Measurements from ENCODE around the gene CCNQ.

CCNQ gene

GRCh38 chrX:153639177-153640044, 40.5 kb upstream of the CCNQ start:
- DNase-seq (ENCODE audit: low spot score): no peak
- TF ChIP-seq, protein P1, sequence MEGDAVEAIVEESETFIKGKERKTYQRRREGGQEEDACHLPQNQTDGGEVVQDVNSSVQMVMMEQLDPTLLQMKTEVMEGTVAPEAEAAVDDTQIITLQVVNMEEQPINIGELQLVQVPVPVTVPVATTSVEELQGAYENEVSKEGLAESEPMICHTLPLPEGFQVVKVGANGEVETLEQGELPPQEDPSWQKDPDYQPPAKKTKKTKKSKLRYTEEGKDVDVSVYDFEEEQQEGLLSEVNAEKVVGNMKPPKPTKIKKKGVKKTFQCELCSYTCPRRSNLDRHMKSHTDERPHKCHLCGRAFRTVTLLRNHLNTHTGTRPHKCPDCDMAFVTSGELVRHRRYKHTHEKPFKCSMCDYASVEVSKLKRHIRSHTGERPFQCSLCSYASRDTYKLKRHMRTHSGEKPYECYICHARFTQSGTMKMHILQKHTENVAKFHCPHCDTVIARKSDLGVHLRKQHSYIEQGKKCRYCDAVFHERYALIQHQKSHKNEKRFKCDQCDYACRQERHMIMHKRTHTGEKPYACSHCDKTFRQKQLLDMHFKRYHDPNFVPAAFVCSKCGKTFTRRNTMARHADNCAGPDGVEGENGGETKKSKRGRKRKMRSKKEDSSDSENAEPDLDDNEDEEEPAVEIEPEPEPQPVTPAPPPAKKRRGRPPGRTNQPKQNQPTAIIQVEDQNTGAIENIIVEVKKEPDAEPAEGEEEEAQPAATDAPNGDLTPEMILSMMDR (IDR thresholded peaks at IDR 0.05; ENCODE audit: extremely low read depth, missing control alignments): no peak

DNA sequence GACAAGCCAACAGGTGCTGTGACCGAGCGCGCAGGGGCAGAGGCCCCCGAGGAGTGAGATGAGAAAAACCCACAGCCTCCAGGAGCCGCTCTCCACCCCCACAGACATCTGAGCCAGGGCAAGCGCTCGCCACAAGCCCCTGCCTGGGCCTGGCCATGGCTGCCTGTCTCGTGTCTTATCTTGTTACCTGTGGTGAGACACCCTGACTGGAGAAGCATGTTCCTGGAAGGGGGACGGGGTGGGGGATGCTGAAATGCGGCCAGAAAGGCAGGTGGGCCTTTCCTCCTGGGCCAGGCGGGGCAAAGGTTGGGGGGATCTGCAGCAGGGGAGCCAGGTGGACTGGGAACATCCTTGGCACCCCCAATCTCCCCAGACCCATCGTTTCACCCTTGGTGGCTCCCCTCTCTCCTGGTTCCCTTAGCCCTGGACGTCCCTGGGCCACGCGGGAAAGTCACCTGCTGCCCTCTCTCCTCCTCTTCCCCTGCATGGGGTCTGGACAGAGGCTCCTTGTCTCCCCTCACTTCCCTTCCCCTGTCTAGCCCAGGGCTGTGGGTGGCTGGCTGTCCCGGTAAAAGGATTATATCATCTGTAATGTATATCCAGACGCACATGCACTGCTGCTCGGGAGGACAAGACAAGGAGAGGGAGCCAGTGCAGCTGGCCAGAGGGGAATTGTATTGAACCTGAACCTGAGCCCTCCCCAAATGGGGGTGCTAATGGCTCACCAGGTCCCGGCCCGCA, 39.7 kb upstream of the CCNQ start:
- DNase-seq (ENCODE audit: low spot score): no peak
- TF ChIP-seq, protein P1 (IDR thresholded peaks at IDR 0.05; ENCODE audit: extremely low read depth, missing control alignments): no peak

DNA sequence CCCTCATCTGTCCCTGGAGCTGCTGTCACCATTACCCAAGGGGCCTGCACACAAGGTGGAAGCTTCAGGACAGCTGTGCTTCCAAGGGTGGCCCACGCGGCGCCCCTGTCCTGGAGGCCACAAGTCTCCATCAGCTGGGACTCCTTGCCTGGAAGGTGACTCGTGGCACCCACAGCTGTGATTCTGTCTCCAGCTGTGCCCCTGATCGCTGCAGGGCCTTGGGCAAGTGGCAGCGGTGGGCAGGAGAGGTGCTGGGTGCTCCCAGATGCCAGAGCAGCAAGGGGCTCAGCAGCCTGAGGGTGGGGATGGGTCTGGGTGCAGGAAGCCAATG, 39.1 kb upstream of the CCNQ start:
- TF ChIP-seq, protein P1 (IDR thresholded peaks at IDR 0.05; ENCODE audit: extremely low read depth, missing control alignments): no peak
- DNase-seq (ENCODE audit: low spot score): no peak

DNA sequence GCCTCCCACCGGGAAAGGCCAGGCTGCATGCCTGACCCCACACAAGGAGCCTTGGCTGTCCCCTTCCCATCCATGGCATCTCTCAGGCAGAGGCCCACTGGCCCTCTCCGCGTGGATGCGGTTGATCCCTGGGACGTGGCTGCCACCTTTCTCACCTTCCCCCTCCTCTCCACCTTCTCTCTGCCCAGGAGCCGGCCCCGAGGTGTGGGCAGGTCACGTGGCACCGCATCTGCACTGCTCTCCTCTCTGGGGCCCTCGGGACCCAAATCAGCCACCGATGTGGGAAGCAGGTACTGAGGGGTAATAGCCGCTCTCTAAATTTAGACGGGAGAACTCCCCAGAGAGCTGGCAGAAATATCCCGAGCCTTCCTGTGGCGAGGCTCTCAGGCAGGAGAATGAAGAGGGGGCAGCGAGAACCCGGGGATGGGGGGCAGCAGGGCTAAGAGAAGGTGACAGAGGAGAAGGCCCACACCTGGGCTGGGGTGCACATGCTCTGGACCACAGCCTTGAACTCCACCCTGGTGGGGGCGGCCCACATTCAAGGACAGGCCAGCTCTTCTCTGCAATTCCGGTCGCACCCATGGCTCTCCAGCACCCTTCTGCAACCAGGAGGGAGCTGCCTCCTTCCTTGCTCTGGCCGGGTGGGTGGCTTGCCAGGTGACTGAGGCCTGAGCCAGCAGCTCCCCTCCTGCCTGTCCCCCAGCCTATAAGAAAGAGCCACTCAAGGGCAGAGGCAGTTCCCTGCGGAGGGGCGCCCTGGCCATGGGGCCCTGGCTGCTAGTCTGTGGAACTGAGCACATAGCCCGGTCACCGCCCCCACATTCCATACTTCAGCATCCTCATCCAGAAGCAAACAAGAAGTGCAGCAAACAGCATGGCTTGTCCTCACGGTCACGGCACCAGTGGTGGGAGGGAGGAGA, 38.4 kb upstream of the CCNQ start:
- DNase-seq (ENCODE audit: low spot score): no peak
- TF ChIP-seq, protein P1 (IDR thresholded peaks at IDR 0.05; ENCODE audit: extremely low read depth, missing control alignments): no peak

- TF ChIP-seq, protein P1 (IDR thresholded peaks at IDR 0.05; ENCODE audit: extremely low read depth, missing control alignments): no peak
- DNase-seq (ENCODE audit: low spot score): no peak
Observed at GRCh38 chrX:153636716-153637115, 37.8 kb upstream of the CCNQ start.

GRCh38 chrX:153635788-153636668, 37.1 kb upstream of the CCNQ start:
- TF ChIP-seq, protein P1 (IDR thresholded peaks at IDR 0.05; ENCODE audit: extremely low read depth, missing control alignments): no peak
- peak; percentile 22 for DNase-seq (ENCODE audit: low spot score)

All from GM20000 (cell line).